K562 (cell line): ENCODE results near the gene NIPSNAP3A. TPM values are rescaled to one million over a fixed set of nuclear protein-coding genes. Genes with fewer than 3 reads are reported as not detected.

Experiments
- ATAC-seq: fragments of 200-7000 bp; cut with Tn5 transposase; 3 replicates; pipeline ENCODE4 v1.9.1; 2020; ENCODE audit warnings: moderate library complexity
- BruUV-seq: library from RNA; stranded (reverse); fragments of 400-500 nt; replicated peaks from 2 replicates; lab custom pipeline; 2021; lab: Mats Ljungman, UMichigan
- CTCF ChIA-PET: fragments of 300-600 bp; formaldehyde crosslinking; extraction: SDS; loops from one replicate; lab custom pipeline; 2021; ENCODE audit warnings: low intra/inter-chr PET ratio; lab: Yijun Ruan, JAX
- POLR2A ChIA-PET: fragments of 300-600, 350-650 bp; sonication (Branson Sonifier 250); formaldehyde crosslinking; extraction: SDS; loops from one replicate; lab custom pipeline; 2021; ENCODE audit warnings: antibody characterized with exemption, inconsistent platforms; lab: Yijun Ruan, JAX
- DNase-seq, 4 experiments: peaks; one replicate each; pipeline versions ENCODE4 v3.0.0 to v3.0.0-alpha.2; 2011 to 2018; ENCODE audit warnings: low spot score in 3 of 4, mixed read lengths in 3 of 4; ENCODE audit errors: extremely low read depth in 1 of 4
- FAIRE-seq: peaks from 2 replicates; lab custom pipeline; 2011; peaks lifted over from hg19 to GRCh38; lab: Jason Lieb, UNC
- H2AFZ ChIP-seq: 2 replicates; pipeline ENCODE4 v1.6.0; 2011; ENCODE audit warnings: low read depth, low read length, control low read depth, inconsistent platforms
- H3K27ac ChIP-seq: fragments of 200-600 bp; 3 replicates; pipeline ENCODE4 v1.8.0; 2011; ENCODE audit warnings: low read depth, mild to moderate bottlenecking, control low read depth, inconsistent platforms, low read length, moderate library complexity, mixed read lengths; ENCODE audit errors: extremely low read depth
- H3K27me3 ChIP-seq, 2 experiments: fragments of 300-600 bp in 1 of 2; 2 replicates in 1 of 2; 3 replicates in 1 of 2; pipeline versions ENCODE4 v1.6.0 to v1.8.0; 2011; ENCODE audit warnings: inconsistent platforms in 2 of 2, low read length in 2 of 2, mild to moderate bottlenecking in 1 of 2, mixed read lengths in 1 of 2, moderate library complexity in 1 of 2; ENCODE audit not compliant: control insufficient read depth in 2 of 2, insufficient read depth in 2 of 2
- H3K36me3 ChIP-seq: fragments of 300-600 bp; 3 replicates; pipeline ENCODE4 v1.8.0; 2011; ENCODE audit warnings: mild to moderate bottlenecking, low read length, inconsistent platforms; ENCODE audit not compliant: control insufficient read depth, insufficient read depth
- H3K4me1 ChIP-seq, 2 experiments: fragments of 200-600 bp in 1 of 2; replicated peaks in 1 of 2; 2 replicates in 1 of 2; 3 replicates in 1 of 2; pipeline versions ENCODE4 v1.5.1 to v1.8.0; 2011; ENCODE audit warnings: inconsistent platforms in 2 of 2, low read length in 2 of 2, mild to moderate bottlenecking in 1 of 2, mixed read lengths in 1 of 2, moderate library complexity in 1 of 2; ENCODE audit not compliant: control insufficient read depth in 2 of 2, insufficient read depth in 2 of 2
- H3K4me2 ChIP-seq: 2 replicates; pipeline ENCODE4 v1.6.1; 2011; ENCODE audit warnings: low read length, control low read depth, inconsistent platforms, mixed read lengths; ENCODE audit not compliant: insufficient read depth
- H3K4me3 ChIP-seq: fragments of 200-600 bp; sonication (generic), shearing (Covaris generic); 2 replicates; pipeline ENCODE4 v1.5.1; 2016; ENCODE audit warnings: control low read depth, inconsistent platforms
- H3K79me2 ChIP-seq: fragments of 200-600 bp; 3 replicates; pipeline ENCODE4 v1.8.0; 2011; ENCODE audit warnings: low read length, inconsistent platforms; ENCODE audit not compliant: control insufficient read depth, insufficient read depth
- H3K9ac ChIP-seq, 2 experiments: 2 replicates each; pipeline versions ENCODE4 v1.6.0 to v1.6.1; 2011; ENCODE audit warnings: low read depth in 2 of 2, low read length in 2 of 2, control low read depth in 1 of 2, inconsistent platforms in 1 of 2, mild to moderate bottlenecking in 1 of 2, mixed read lengths in 1 of 2; ENCODE audit not compliant: insufficient read depth in 1 of 2
- H3K9me1 ChIP-seq: one replicate; pipeline ENCODE4 v1.6.0; 2011; ENCODE audit warnings: inconsistent platforms, mild to moderate bottlenecking, low read length, moderate library complexity; ENCODE audit not compliant: control insufficient read depth, insufficient read depth
- H3K9me3 ChIP-seq: replicated peaks from 2 replicates; pipeline ENCODE4 v1.5.1; 2011; ENCODE audit warnings: low read depth, low read length, inconsistent platforms; ENCODE audit not compliant: control insufficient read depth, insufficient read depth
- H4K20me1 ChIP-seq: replicated peaks from 2 replicates; pipeline ENCODE4 v1.6.1; 2011; ENCODE audit warnings: low read length, inconsistent platforms, mixed read lengths; ENCODE audit not compliant: control insufficient read depth, insufficient read depth
- ERF ChIP-seq: fragments of 450-650 bp; formaldehyde crosslinking; IDR thresholded peaks from 2 replicates; pipeline ENCODE4 v1.4.0; 2020; ENCODE audit warnings: mild to moderate bottlenecking, mixed read lengths
- MCM3 ChIP-seq: fragments of 450-650 bp; IDR thresholded peaks from 2 replicates; pipeline ENCODE4 v1.6.1; 2016
- MTA2 ChIP-seq: fragments of 450-650 bp; IDR thresholded peaks from 2 replicates; pipeline ENCODE4 v1.6.1; 2016; ENCODE audit warnings: low read depth
- REST ChIP-seq, 2 experiments: fragments of 450-650 bp; formaldehyde crosslinking in 1 of 2; IDR thresholded peaks; 2 replicates each; pipeline versions ENCODE4 v1.4.0 to v1.6.1; 2014 to 2020; ENCODE audit warnings: mild to moderate bottlenecking in 2 of 2, borderline replicate concordance in 1 of 2, low read depth in 1 of 2
- SMARCA5 ChIP-seq: fragments of 450-650 bp; IDR thresholded peaks from 2 replicates; pipeline ENCODE4 v1.6.1; 2016
- SNRNP70 ChIP-seq: fragments of 200-400 bp; formaldehyde crosslinking; optimal IDR thresholded peaks from 2 replicates; pipeline ENCODE3; 2017; ENCODE audit warnings: low read depth, low read length
- TAF1 ChIP-seq: IDR thresholded peaks from 2 replicates; pipeline ENCODE4 v1.6.1; 2011; ENCODE audit warnings: mild to moderate bottlenecking, low read length, moderate library complexity; ENCODE audit not compliant: insufficient read depth, control insufficient read depth, severe bottlenecking; ENCODE audit errors: extremely low read depth
- TSC22D4 ChIP-seq: fragments of 450-650 bp; IDR thresholded peaks from 2 replicates; pipeline ENCODE4 v1.6.1; 2016; ENCODE audit warnings: missing genetic modification characterization, missing biosample characterization, control low read depth
- ZFP91 ChIP-seq: sonication (generic); formaldehyde crosslinking; IDR thresholded peaks from 2 replicates; pipeline ENCODE4 v1.8.0; 2022; ENCODE audit warnings: mild to moderate bottlenecking, missing genetic modification reagents
- ZFX ChIP-seq: sonication (generic); formaldehyde crosslinking; IDR thresholded peaks from 2 replicates; pipeline ENCODE4 v1.8.0; 2022; ENCODE audit warnings: mild to moderate bottlenecking, missing genetic modification reagents, moderate library complexity
- ZNF184 ChIP-seq: sonication (generic); formaldehyde crosslinking; IDR thresholded peaks from 2 replicates; pipeline ENCODE4 v1.5.0; 2020; ENCODE audit warnings: missing genetic modification reagents
- ZNF717 ChIP-seq: fragments of 250-450 bp; sonication (Bioruptor Pico); IDR thresholded peaks from 2 replicates; pipeline ENCODE4 v1.5.0; 2021
- WGBS: fragments of 100-300 bp; shearing (Covaris generic); methylation state at CpG from one replicate; pipeline ENCODE4 v1.1.6; 2016; ENCODE audit warnings: low coverage, mixed read lengths; ENCODE audit not compliant: insufficient coverage; ENCODE audit errors: missing lambda C conversion rate; 5-methylcytosine and 5-hydroxymethylcytosine counted together
- in situ Hi-C: fragments of 300-500 bp; cut with MboI; formaldehyde crosslinking; loops from 4 replicates; pipeline ENCODE4 v1.15.0; 2018; ENCODE audit warnings: inconsistent platforms, mixed read lengths
- intact Hi-C: fragments of 100-400 bp; cut with micrococcal nuclease; formaldehyde crosslinking; loops from 2 replicates; pipeline ENCODE4 v1.14.2; 2022
- polyA plus RNA-seq, 8 experiments: library from polyadenylated mRNA; depleted of rRNA in 4 of 8; stranded (reverse) in 5 of 8; unstranded in 3 of 8; fragments of >200 nt; fragmentation: Nextera tagmentation in 2 of 8; fragmentation: Illumina TruSeq in 1 of 8; extraction: Ambion mirVana in 2 of 8; extraction: Trizol in 1 of 8; gene quantifications; 2 replicates each; pipeline versions ENCODE4 v1.2.1 to v1.2.3, GENCODE V29; 2011 to 2014; ENCODE audit warnings: inconsistent platforms in 1 of 8, missing spikeins in 1 of 8
- total RNA-seq, 7 experiments: library from RNA; depleted of rRNA in 6 of 7; stranded (reverse); fragments of >200 nt in 6 of 7; fragmentation: Illumina TruSeq in 2 of 7; extraction: Trizol in 2 of 7; gene quantifications; 2 replicates each; pipeline versions ENCODE4 v1.2.1 to v1.2.3, GENCODE V29; 2011 to 2021; ENCODE audit warnings: low replicate concordance in 1 of 7

Gene NIPSNAP3A
- total and polyA plus RNA-seq, 9 of the 15 experiments (the other 6 are each of a cell fraction or from before 2014, with no cell fraction given): 25.3 to 132 (median 40.5) TPM

- Histone ChIP-seq H2AFZ (no peak overlapping the region), H3K9me1 (no peaks in the 10 kb centered on the region), H4K20me1 (no peaks in the 10 kb centered on the region), H3K4me2 (no peak overlapping the region), H3K4me3 (no peak overlapping the region), H3K9ac (no peak overlapping the region), H3K79me2 (no peaks in the 10 kb centered on the region), H3K4me1 (no peaks in the 10 kb centered on the region), H3K27ac (no peak overlapping the region), H3K27me3 (peaks cover 17 to 34% of the 10 kb centered on the region in 2 experiments; a peak in 4 of 5 replicates), H3K9me3 (no peaks in the 10 kb centered on the region), H3K36me3 (no peaks in the 10 kb centered on the region)
- WGBS: 0% methylated on average over 2 of the region's 2 CpGs
- CTCF ChIA-PET: no interaction called here
- FAIRE-seq: no peak
- in situ Hi-C loops: no loop called here
- no peak for ATAC-seq
- POLR2A ChIA-PET: no interaction called here
- intact Hi-C loops: no loop called here
- BruUV-seq: no TSS peak
- no peak for DNase-seq
- TF ChIP-seq ERF (CRISPR knock-in tag) (no peak), ZNF184 (CRISPR knock-in tag) (no peak), TAF1 (no peak), MCM3 (no peak), ZFP91 (CRISPR knock-in tag) (no peak), ZFX (CRISPR knock-in tag) (no peak), SMARCA5 (no peak), MTA2 (no peak), SNRNP70 (no peak), TSC22D4 (tag) (no peak), ZNF717 (CRISPR knock-in tag) (no peak), REST (IDR thresholded peaks at IDR 0.05; ENCODE audit: borderline replicate concordance) (no peak), REST (CRISPR knock-in tag; IDR thresholded peaks at IDR 0.05; ENCODE audit: low read depth) (no peak)
Measured at GRCh38 chr9:104802906-104803305, 55.4 kb downstream of the NIPSNAP3A start.
